ENCODE data around the gene SLC12A3.

The SLC12A3 gene

GRCh38 chr16:56886296-56886695 lies 21.3 kb downstream of the SLC12A3 start:
- in situ Hi-C loops (cut with MboI; ENCODE audit: low sequenced_read_pairs), result no loop called here

GRCh38 chr16:56886826-56887225 lies 21.8 kb downstream of the SLC12A3 start:
- in situ Hi-C loops (cut with MboI; ENCODE audit: low sequenced_read_pairs), result no loop called here

GRCh38 chr16:56888806-56889205 lies 23.8 kb downstream of the SLC12A3 start:
- in situ Hi-C loops (cut with MboI; ENCODE audit: low sequenced_read_pairs), result no loop called here

GRCh38 chr16:56889206-56889605 lies 24.2 kb downstream of the SLC12A3 start:
- in situ Hi-C loops (cut with MboI; ENCODE audit: low sequenced_read_pairs), result no loop called here

- in situ Hi-C loops (cut with MboI; ENCODE audit: low sequenced_read_pairs), result no loop called here
Measured at GRCh38 chr16:56891685-56892084, 26.7 kb downstream of the SLC12A3 start.

- in situ Hi-C loops (cut with MboI; ENCODE audit: low sequenced_read_pairs), result no loop called here
Measured at GRCh38 chr16:56892705-56893104, 27.7 kb downstream of the SLC12A3 start.

- in situ Hi-C loops (cut with MboI; ENCODE audit: low sequenced_read_pairs), result no loop called here
Measured at GRCh38 chr16:56894331-56894917, 29.4 kb downstream of the SLC12A3 start.

GRCh38 chr16:56895813-56896212 lies 30.8 kb downstream of the SLC12A3 start:
- in situ Hi-C loops (cut with MboI; ENCODE audit: low sequenced_read_pairs), result no loop called here

GRCh38 chr16:56896244-56896643 lies 31.2 kb downstream of the SLC12A3 start:
- in situ Hi-C loops (cut with MboI; ENCODE audit: low sequenced_read_pairs), result no loop called here

GRCh38 chr16:56897026-56897799 lies 32.2 kb downstream of the SLC12A3 start:
- in situ Hi-C loops (cut with MboI; ENCODE audit: low sequenced_read_pairs), result no loop called here

GRCh38 chr16:56898847-56899246 lies 33.8 kb downstream of the SLC12A3 start:
- in situ Hi-C loops (cut with MboI; ENCODE audit: low sequenced_read_pairs), result no loop called here

GRCh38 chr16:56903866-56904265 lies 38.9 kb downstream of the SLC12A3 start:
- in situ Hi-C loops (cut with MboI; ENCODE audit: low sequenced_read_pairs), result no loop called here

GRCh38 chr16:56907401-56907800 lies 42.4 kb downstream of the SLC12A3 start:
- in situ Hi-C loops (cut with MboI; ENCODE audit: low sequenced_read_pairs), result no loop called here

GRCh38 chr16:56909527-56909979 lies 44.5 kb downstream of the SLC12A3 start:
- in situ Hi-C loops (cut with MboI; ENCODE audit: low sequenced_read_pairs), result no loop called here

GRCh38 chr16:56910112-56910511 lies 45.1 kb downstream of the SLC12A3 start:
- in situ Hi-C loops (cut with MboI; ENCODE audit: low sequenced_read_pairs), result no loop called here

- in situ Hi-C loops (cut with MboI; ENCODE audit: low sequenced_read_pairs), result no loop called here
Measured at GRCh38 chr16:56910654-56911539, 45.9 kb downstream of the SLC12A3 start.

GRCh38 chr16:56911771-56912571 lies 47.0 kb downstream of the SLC12A3 start:
- in situ Hi-C loops (cut with MboI; ENCODE audit: low sequenced_read_pairs), result no loop called here

GRCh38 chr16:56912746-56913708 lies 48.0 kb downstream of the SLC12A3 start:
- in situ Hi-C loops (cut with MboI; ENCODE audit: low sequenced_read_pairs), result no loop called here

GRCh38 chr16:56914896-56915295 lies 49.9 kb downstream of the SLC12A3 start:
- in situ Hi-C loops (cut with MboI; ENCODE audit: low sequenced_read_pairs), result no loop called here
